ENCODE results near the gene NELL1.

Gene NELL1

DNA sequence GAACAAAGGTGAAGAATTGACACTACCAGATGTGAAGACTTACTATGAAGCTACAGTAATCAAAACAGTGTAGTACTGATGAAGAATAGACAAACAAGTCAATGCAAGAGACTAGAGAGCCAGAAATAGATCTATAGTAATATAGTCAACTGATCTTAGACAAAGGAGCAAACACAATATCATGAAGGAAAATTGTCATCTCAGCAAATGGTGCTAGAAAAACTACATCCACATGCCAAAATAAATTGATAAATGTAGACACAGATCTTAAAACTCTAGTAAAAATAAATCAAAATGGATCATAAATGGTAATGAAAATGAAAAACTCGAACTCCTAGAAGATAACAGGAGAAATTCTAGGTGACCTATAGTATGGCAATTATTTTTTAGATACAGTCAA lies 609.5 kb downstream of the NELL1 start:
- DNase-seq (ENCODE audit: low read depth, low spot score): no peak
- in situ Hi-C loops (cut with HindIII; ENCODE audit: low sequenced_read_pairs): no loop called here
- TF ChIP-seq, protein P1, sequence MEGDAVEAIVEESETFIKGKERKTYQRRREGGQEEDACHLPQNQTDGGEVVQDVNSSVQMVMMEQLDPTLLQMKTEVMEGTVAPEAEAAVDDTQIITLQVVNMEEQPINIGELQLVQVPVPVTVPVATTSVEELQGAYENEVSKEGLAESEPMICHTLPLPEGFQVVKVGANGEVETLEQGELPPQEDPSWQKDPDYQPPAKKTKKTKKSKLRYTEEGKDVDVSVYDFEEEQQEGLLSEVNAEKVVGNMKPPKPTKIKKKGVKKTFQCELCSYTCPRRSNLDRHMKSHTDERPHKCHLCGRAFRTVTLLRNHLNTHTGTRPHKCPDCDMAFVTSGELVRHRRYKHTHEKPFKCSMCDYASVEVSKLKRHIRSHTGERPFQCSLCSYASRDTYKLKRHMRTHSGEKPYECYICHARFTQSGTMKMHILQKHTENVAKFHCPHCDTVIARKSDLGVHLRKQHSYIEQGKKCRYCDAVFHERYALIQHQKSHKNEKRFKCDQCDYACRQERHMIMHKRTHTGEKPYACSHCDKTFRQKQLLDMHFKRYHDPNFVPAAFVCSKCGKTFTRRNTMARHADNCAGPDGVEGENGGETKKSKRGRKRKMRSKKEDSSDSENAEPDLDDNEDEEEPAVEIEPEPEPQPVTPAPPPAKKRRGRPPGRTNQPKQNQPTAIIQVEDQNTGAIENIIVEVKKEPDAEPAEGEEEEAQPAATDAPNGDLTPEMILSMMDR (IDR thresholded peaks at IDR 0.05; ENCODE audit: low read depth, low read length): no peak
- H3K4me3 ChIP-seq (ENCODE audit: low read depth, low read length): no peak overlapping the region

DNA sequence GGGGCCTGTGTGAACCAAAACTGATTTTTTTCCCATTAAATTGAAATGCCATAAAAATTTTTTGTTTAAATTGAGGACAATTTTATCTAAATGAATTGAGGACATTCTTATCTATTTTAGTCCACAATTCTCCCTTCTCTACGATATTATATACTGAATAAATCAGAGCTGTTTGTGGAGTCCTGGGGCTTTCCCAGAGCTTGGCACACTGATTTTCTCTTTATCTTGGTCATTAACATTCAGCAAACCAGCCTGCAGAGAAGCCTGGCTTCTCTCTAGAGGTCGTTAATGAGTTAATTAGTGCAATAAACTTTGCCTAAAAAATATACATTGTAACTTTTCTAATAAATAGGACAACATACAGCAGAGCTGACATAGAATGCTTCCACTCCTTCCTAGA lies 615.7 kb downstream of the NELL1 start:
- no peak for DNase-seq (ENCODE audit: low read depth, low spot score)
- in situ Hi-C loops (cut with HindIII; ENCODE audit: low sequenced_read_pairs): no loop called here
- H3K4me3 ChIP-seq (ENCODE audit: low read depth, low read length): no peak overlapping the region
- TF ChIP-seq, protein P1 (IDR thresholded peaks at IDR 0.05; ENCODE audit: low read depth, low read length): no peak

DNA sequence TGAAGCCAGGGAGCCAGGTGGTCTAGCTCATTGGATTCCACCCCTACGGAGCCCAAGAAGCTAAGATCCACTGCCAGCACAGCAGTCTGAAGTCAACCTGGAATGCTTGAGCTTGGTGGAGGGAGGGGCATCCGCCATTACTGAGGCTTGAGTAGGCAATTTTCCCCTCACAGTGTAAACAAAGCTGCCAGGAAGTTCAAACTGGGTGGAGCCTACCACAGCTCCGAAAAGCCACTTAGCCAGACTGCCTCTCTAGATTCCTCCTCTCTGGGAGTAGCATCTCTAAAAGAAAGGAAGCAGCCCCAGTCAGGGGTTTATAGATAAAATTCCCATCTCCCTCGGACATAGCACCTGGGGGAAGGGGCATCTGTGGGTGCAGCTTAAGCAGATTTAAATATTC lies 620.3 kb downstream of the NELL1 start:
- in situ Hi-C loops (cut with HindIII; ENCODE audit: low sequenced_read_pairs): no loop called here
- H3K4me3 ChIP-seq (ENCODE audit: low read depth, low read length): no peak overlapping the region
- TF ChIP-seq, protein P1 (IDR thresholded peaks at IDR 0.05; ENCODE audit: low read depth, low read length): no peak
- DNase-seq (ENCODE audit: low read depth, low spot score): no peak

DNA sequence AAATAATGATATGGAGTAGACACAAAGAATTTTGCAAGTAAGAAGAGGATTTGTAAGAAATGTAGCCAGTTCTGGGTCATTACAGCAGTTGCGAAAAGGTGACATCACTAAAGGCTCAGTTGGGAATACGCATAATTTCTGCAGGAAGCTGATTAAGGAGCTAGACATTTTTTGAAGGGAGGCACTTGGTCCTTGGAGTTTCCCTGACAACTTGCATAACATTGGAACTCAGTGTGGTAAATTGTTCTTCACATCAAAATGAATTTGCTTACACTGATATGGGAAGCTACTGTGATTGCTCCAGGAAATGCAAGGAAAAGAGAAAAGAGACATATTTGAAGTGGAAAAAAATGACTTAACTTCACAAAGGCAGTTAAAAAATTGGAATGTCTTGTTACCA lies 626.1 kb downstream of the NELL1 start:
- in situ Hi-C loops (cut with HindIII; ENCODE audit: low sequenced_read_pairs): no loop called here
- DNase-seq (ENCODE audit: low read depth, low spot score): no peak
- TF ChIP-seq, protein P1 (IDR thresholded peaks at IDR 0.05; ENCODE audit: low read depth, low read length): no peak
- no peak overlapping the region for H3K4me3 ChIP-seq (ENCODE audit: low read depth, low read length)

GRCh38 chr11:21301981-21302380 lies 632.6 kb downstream of the NELL1 start:
- in situ Hi-C loops (cut with HindIII; ENCODE audit: low sequenced_read_pairs): no loop called here
- no peak for DNase-seq (ENCODE audit: low read depth, low spot score)
- TF ChIP-seq, protein P1 (IDR thresholded peaks at IDR 0.05; ENCODE audit: low read depth, low read length): no peak
- no peak overlapping the region for H3K4me3 ChIP-seq (ENCODE audit: low read depth, low read length)

GRCh38 chr11:21306739-21307358 lies 637.5 kb downstream of the NELL1 start:
- in situ Hi-C loops (cut with HindIII; ENCODE audit: low sequenced_read_pairs): no loop called here
- TF ChIP-seq, protein P1 (IDR thresholded peaks at IDR 0.05; ENCODE audit: low read depth, low read length): no peak
- no peak overlapping the region for H3K4me3 ChIP-seq (ENCODE audit: low read depth, low read length)
- DNase-seq (ENCODE audit: low read depth, low spot score): no peak

All from astrocyte of the spinal cord (primary cell).